ENCODE data around the gene PARL. TPM values are rescaled to one million over a fixed set of nuclear protein-coding genes. Genes with fewer than 3 reads are reported as not detected.
A peak's percentile ranks its signal among the peaks of the same experiment; 100 is the strongest.

The PARL gene, protein sequence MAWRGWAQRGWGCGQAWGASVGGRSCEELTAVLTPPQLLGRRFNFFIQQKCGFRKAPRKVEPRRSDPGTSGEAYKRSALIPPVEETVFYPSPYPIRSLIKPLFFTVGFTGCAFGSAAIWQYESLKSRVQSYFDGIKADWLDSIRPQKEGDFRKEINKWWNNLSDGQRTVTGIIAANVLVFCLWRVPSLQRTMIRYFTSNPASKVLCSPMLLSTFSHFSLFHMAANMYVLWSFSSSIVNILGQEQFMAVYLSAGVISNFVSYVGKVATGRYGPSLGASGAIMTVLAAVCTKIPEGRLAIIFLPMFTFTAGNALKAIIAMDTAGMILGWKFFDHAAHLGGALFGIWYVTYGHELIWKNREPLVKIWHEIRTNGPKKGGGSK
- total RNA-seq (10 to 100 TPM; 52.7 to 70.6 (median 60.7) TPM), polyA plus RNA-seq (100 to 1,000 TPM in 1 of 2 donors, 10 to 100 TPM in 1; 45.8 to 113 TPM)
- long read RNA-seq, donor 1, transcript PARL-202 (10 exons, 1,414 nt) = major isoform, 19 of 21 reads
- long read RNA-seq, donor 1, partial matches to known transcripts = 0 of 21 reads
- long read RNA-seq, donor 1, other reads (novel, unspliced or antisense) = 1 of 21 reads
- long read RNA-seq, donor 2, transcript PARL-202 (10 exons, 1,414 nt) = major isoform, 29 of 36 reads
- long read RNA-seq, donor 2, partial matches to known transcripts = 0 of 36 reads
- long read RNA-seq, donor 2, other reads (novel, unspliced or antisense) = 2 of 36 reads
- long read RNA-seq, donor 3, transcript PARL-202 (10 exons, 1,414 nt) = major isoform, 80 of 99 reads
- long read RNA-seq, donor 3, transcript PARL-201 (9 exons, 1,240 nt) = minor isoform, 7 of 99 reads
- long read RNA-seq, donor 3, partial matches to known transcripts = 1 of 99 reads
- long read RNA-seq, donor 3, other reads (novel, unspliced or antisense) = 9 of 99 reads

DNA sequence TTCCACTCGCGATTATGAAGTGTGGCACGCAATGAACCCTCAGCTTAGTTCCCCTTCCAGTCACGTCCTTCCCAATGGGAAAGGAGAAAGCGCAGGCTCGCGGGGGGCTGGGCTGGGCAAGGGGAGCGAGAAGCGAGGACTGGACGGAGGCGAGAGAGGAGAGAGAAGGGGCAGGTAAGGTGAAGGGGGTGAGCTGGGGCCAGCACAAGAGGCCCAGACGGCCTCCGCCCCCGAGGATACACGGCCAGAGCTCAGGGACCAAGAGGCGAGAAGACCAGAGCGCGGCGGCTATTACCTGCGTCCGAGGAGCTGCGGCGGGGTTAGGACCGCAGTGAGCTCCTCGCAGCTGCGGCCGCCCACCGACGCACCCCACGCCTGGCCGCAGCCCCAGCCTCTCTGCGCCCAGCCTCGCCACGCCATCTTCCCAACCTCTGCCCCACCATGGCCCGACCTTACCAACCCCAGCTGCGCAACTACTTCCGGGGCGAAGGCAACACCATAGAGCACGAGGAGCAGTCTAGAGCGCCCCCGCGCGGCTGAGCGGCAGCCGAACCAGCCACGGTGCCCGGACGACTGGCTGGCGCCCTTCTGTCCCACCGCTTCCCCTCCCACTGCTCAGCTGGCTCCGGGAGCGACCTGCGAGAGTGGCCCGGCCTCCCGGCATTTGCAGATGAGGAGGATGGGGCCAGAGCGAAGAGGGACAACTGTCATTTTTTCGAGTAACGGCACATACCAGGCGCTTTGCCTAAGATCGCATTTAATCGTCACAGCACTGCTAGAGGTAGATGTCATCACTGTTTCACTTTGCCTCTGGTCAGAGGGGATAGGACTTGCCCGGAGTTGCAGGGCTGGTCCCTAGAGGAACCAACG is at the start of gene PARL:
TSS of gene PARL (minus strand) at position 454 of the 870 bp plus-strand sequence. CDS start at position 420, 34 bp downstream.
- Histone ChIP-seq H3K9me3 (no peaks in the 10 kb centered on the region), H3K36me3 (peaks cover 0 to 11% (median 0%) of the 10 kb centered on the region in 9 donors), H3K27me3 (no peaks in the 10 kb centered on the region), H3K4me1 (peaks cover 0 to 41% (median 25%) of the 10 kb centered on the region in 9 donors), H3K27ac (peak within 1 kb of the TSS in 9 of 10 donors; percentile 75 to 95 (median 84)), H3K4me3 (peak within 1 kb of the TSS; percentile 79 to 99 (median 90))
- DNase-seq (peak; percentile 96 to 97), ATAC-seq (peak; percentile 99 to 100 (median 100))
- 0% methylated on average over 63 of the region's 63 CpGs for WGBS, 2 donors
- TF ChIP-seq, protein P1, sequence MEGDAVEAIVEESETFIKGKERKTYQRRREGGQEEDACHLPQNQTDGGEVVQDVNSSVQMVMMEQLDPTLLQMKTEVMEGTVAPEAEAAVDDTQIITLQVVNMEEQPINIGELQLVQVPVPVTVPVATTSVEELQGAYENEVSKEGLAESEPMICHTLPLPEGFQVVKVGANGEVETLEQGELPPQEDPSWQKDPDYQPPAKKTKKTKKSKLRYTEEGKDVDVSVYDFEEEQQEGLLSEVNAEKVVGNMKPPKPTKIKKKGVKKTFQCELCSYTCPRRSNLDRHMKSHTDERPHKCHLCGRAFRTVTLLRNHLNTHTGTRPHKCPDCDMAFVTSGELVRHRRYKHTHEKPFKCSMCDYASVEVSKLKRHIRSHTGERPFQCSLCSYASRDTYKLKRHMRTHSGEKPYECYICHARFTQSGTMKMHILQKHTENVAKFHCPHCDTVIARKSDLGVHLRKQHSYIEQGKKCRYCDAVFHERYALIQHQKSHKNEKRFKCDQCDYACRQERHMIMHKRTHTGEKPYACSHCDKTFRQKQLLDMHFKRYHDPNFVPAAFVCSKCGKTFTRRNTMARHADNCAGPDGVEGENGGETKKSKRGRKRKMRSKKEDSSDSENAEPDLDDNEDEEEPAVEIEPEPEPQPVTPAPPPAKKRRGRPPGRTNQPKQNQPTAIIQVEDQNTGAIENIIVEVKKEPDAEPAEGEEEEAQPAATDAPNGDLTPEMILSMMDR (IDR thresholded peaks at IDR 0.05) = peak; percentile 84 to 99 (median 96)
- intact Hi-C loops (cut with DNase I) = loop anchor here in 3 of 10 donors (2.0 to 10.0 kb wide), 3 partner anchors 250 to 420 kb away; partner anchors contain the start of gene EIF2B5 (in 2 of the 3)

DNA sequence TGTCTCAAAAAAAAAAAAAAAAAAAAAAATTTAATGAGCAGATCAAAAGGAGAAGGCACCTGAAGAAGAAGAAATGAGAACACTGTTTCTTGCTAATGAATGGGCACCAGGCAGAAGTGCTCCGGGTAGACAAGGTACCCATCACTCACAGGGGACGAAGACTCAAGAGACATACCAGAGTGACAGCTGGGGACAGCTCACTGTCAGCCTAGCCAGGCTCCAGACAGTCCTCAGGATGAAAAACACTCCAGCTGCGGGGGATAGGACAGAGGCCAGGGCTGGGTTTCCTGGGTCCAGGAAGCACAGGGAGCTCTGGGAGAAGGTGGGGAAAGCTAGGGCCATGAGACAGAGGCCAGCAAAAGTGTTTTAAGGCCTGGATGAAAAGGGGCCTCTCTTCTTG is 48.5 kb upstream of the PARL start:
- Histone ChIP-seq H3K27ac (peak overlapping the region in 1 of 10 donors; percentile 6), H3K4me3 (no peak overlapping the region), H3K27me3 (no peaks in the 10 kb centered on the region), H3K4me1 (peaks cover 0 to 21% (median 9%) of the 10 kb centered on the region in 9 donors), H3K9me3 (no peaks in the 10 kb centered on the region), H3K36me3 (peaks cover 0 to 99% (median 21%) of the 10 kb centered on the region in 9 donors)
- no peak for DNase-seq
- TF ChIP-seq, protein P1 (IDR thresholded peaks at IDR 0.05) = no peak
- intact Hi-C loops (cut with DNase I) = no loop called here
- 60 to 63% methylated on average over 3 of the region's 3 CpGs for WGBS, 2 donors
- peak in 4 of 8 donors; percentile 32 to 40 (median 36) for ATAC-seq

DNA sequence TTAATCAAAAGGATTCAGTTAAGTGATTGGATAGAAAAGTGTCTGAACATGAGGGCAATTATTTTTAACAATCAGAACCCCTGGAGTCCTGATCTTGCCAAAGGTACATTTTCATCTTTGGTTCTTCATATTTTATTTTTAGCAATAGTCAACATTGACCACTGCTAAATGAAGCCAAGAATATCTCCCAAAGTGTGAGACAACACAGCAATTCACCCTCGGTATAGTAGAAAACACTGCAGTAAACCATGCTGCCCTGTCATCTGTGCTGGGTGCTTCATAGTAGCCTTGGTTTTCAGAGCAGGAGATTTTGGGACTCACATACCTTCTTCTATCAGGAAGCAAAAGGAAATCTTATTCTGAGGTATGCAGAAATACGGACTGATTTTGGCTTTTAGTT is 47.2 kb upstream of the PARL start:
- Histone ChIP-seq H3K36me3 (peaks cover 0 to 99% (median 18%) of the 10 kb centered on the region in 9 donors), H3K27me3 (no peaks in the 10 kb centered on the region), H3K4me3 (no peak overlapping the region), H3K9me3 (no peaks in the 10 kb centered on the region), H3K4me1 (peaks cover 0 to 21% (median 9%) of the 10 kb centered on the region in 9 donors), H3K27ac (peak overlapping the region in 2 of 10 donors; percentile 22 to 23)
- DNase-seq = no peak
- peak in 5 of 8 donors; percentile 50 to 88 (median 61) for ATAC-seq
- TF ChIP-seq, protein P1 (IDR thresholded peaks at IDR 0.05) = no peak
- WGBS, 2 donors = 54 to 60% methylated on average over 2 of the region's 2 CpGs
- intact Hi-C loops (cut with DNase I) = no loop called here
